ENCODE data around the gene EPDR1. TPM values are rescaled to one million over a fixed set of nuclear protein-coding genes. Genes with fewer than 3 reads are reported as not detected.

The EPDR1 gene
- polyA plus RNA-seq, 3 donors, result 6.7 to 14.1 (median 11.0) TPM

Other genes starting within 250 kb of the EPDR1 start
- gene GPR141, start 236.9 kb upstream of the EPDR1 start, polyA plus RNA-seq, result under 1 TPM; 0.09 to 0.83 (median 0.56) TPM
- under 1 TPM in 1 of 3 donors, not detected in 2; 0.31 TPM for gene NME8, start 72.0 kb upstream of the EPDR1 start, polyA plus RNA-seq
- gene SFRP4, start 3.8 kb upstream of the EPDR1 start, polyA plus RNA-seq, result 1 to 10 TPM in 2 of 3 donors, under 1 TPM in 1; 0.47 to 5.2 (median 3.0) TPM

All from adipose tissue (tissue), 3 donors.